DMS 273 (cell line): Measurements from ENCODE around the gene TMPRSS13.
"Not testable (repeated sequence)": the region's sequence is repeated elsewhere in the genome, so short reads cannot be mapped to it uniquely, and the experiment has no call there.

Experiments
- DNase-seq: peaks from one replicate; lab custom pipeline; 2025; ENCODE audit not compliant: unreplicated experiment; lab: John Stamatoyannopoulos, UW

TMPRSS13 gene

DNA sequence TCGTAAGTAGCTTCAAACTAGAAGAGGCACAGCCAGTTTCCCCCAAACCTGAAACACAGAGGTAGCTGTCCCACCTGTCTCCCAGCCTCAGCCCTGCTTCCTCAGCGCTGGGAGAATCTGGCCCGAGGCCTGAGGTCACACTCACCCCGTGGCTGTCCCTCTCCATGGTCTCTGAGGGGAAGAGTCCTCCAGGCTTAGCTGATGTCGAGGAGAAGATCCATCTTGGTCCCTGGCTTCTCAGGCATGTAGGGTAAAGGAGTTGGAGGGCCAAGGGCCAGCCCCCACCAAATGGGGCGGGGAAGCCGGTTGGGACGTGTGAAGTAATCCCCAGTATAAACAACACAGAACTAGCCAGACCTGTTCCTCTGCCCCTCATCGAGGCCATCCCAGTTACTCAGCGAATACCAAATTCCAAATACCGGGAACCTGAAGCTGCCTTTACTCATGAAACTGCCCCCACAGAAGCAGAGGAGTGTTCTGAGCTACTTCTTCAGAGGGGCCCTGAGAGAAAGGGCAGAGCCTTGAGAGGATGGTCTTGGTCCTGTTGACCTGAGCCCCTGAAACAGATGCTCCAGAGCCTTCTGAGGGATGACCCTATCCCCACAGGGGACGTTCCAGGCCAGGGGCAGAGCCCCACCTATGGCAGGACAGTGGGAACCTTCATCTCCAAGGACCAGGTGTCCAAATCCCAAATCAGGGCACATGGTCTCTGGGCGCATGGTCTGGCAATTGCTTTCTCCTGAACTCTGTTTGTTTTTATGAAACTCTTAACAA, at the start of gene TMPRSS13:
TMPRSS13 (minus strand) TSS at position 261 of the 774 bp plus-strand sequence; CDS start at position 166, 95 bp downstream.
- DNase-seq = no peak

GRCh38 chr11:117978991-117979390, 49.8 kb upstream of the TMPRSS13 start:
- no peak for DNase-seq

GRCh38 chr11:117978291-117978910, 49.2 kb upstream of the TMPRSS13 start:
- not testable (repeated sequence) for DNase-seq

GRCh38 chr11:117977612-117978264, 48.5 kb upstream of the TMPRSS13 start:
- not testable (repeated sequence) for DNase-seq

- DNase-seq = no peak
Observed at GRCh38 chr11:117977029-117977428, 47.8 kb upstream of the TMPRSS13 start.

GRCh38 chr11:117976445-117976844, 47.2 kb upstream of the TMPRSS13 start:
- no peak for DNase-seq

GRCh38 chr11:117973503-117973860, 44.3 kb upstream of the TMPRSS13 start:
- DNase-seq = no peak

GRCh38 chr11:117972629-117973502, 43.7 kb upstream of the TMPRSS13 start:
- peak; percentile 43 for DNase-seq

GRCh38 chr11:117972044-117972443, 42.8 kb upstream of the TMPRSS13 start:
- no peak for DNase-seq

DNA sequence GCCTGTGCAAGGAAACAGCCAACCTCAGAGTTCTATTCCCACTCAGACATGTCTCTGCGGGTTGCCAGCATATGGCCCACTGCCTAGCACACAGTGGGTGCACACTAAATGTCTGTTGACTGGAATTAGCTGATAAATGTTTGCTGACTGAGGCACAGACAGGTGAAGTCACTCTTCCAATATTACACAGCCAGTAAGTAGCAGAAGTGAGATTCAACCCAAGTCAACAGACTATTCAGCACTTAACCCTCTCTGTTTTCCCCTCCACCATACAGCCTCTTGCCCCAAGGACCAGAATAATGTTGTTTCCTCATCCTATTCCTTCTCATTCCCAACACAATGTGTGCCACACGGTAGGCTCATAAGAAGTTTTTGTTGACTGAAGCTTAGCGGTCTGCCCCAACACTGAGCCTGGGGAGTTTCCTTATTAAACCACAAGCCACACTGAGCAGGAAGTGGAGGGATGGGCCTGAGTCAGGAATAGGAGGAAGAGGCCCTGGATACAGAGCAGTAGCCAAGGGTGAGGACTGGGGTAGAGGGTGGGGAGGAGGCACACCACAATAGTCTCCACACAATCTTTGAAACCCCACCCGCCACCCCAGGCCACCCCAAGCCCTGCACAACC, 41.3 kb upstream of the TMPRSS13 start:
- no peak for DNase-seq

DNA sequence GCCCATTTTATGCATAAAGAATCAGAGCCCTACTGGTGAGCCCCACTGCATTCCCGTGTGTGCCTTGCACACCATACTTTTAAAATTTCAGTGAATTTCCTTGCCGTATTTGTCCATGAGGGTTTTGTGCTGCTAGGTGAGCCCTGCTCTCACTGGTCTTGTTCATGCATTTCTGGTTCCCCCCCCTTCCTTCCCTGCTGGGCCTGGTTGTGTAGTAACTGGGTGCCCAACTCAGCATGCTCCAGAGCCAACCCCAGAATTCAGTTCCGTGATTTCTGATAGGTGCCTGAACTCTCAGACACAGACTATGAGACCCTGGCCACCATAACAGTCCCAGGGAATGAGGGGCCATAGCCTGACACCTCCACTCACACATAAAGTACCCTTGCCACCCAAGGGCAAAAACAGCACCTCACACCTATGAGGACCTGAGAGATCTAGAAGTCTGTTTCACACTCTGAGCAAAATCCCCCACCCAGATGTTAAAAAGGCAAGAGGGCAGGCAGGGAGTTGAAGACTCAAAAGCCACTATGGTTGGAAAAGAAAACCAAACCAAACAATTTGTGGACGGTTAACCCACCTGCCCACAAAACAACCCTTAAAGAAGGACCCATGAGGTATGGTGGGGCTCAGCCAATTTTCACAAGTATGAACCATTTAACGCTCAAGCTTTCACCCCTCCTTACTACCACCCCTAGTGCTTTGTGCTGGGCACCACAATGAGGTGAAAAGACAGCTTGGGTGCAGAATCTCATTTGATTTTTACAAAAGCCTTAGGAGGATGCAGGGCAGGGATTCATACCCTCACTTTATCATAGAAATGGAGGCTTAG, 40.2 kb upstream of the TMPRSS13 start:
- DNase-seq = no peak

DNA sequence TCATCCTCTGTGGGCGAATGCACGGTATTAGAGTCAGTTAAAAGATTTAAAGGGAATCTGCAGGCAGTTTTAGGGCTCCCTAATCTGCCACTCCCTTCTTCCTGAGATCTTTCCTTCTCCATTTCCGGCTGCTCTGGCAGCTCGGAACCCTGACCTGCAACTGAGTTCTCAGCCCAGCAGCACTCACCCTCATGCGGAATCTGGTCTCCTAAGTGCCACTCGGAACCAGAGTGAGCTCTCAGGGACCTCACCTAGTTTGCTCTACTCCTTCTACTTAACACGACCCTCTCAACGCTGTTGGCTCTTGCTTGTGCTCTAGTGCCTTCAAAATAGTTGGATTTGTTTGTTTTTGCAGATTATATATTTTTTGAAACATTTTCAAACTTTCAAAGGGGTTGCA, 37.7 kb upstream of the TMPRSS13 start:
- no peak for DNase-seq

DNA sequence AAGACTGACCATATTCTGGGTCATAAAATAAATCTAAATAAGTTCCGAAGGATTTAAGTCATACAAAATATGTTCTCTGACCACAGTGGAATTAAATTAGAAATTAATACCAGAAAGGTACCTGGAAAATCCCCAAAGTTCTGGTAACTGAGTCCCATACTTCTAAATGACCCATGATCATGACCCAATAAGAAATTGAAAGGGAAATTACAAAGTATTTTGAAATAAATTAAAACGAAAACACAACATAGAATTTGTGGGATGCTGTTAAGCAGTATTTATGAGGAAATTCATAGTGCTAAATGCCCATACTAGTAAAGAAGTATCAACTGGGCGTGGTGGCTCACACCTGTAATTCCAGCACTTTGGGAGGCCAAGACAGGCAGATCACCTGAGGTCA, 33.6 kb upstream of the TMPRSS13 start:
- DNase-seq = no peak

- DNase-seq = no peak
Observed at GRCh38 chr11:117961896-117962295, 32.7 kb upstream of the TMPRSS13 start.

DNA sequence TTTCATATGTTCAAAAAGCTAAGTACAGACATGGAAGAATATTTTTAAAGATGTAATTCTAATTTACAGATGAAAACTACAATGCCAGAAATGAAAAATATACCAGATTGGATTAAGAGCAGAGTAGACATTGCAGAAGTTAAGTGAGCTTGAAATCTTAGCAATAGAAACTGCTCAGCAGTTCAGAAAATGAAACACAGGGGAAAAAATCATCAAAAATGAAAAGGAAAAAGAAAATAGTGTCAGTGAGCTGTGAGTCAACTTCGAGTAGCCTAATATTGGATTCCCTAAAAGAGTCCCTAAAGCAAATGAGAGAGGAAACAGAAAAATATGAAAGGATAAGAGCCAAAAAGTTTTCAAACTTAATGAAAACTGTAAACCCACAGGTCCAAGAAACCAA, 31.2 kb upstream of the TMPRSS13 start:
- no peak for DNase-seq

GRCh38 chr11:117959438-117960149, 30.4 kb upstream of the TMPRSS13 start:
- no peak for DNase-seq

DNA sequence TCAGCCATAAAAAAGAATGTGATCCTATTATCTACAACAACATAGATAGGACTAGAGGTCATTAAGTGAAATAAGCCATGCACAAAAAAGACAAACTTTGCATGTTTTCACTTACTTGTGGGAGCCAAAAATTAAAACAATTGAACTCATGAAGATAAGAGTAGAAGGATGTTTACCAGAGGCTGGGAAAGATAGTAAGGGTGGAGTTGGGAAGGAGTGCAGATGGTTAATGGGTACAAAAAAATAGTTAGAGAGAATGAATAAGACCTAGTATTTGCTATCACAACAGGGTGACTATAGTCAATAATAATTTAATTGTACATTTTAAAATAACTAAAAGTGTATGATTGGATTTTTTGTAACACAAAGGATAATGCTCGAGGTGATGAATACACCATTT, 29.7 kb upstream of the TMPRSS13 start:
- DNase-seq = no peak

DNA sequence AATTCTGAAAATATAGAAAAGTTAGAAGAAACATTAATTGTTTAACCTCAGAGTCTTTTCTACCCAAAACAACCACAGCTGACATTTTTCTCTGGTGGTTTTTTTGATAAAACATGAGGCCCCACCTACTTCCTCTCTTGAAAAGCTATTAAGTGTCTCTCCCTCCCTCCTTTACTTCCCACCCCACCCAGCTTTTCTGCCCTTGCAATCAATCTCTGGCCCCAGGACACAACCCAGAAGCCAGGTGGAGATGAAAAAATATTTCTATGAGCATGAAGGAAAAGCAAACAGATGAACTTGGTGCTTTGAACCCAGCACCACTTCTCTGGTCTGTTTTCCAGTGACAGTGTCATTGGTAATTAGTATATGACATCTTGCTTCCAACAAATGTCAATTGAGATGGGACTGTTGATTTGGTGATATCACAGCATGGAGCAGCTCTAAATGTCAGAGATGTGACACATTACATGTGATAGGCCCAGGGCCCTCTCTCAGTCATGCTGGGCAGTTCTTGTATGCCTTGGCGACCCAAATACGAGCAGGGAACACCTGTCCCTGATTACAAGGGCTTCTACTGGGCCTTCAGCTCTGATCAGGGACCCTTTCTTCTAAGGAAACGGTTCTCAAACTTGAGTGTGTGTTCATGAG, 23.9 kb upstream of the TMPRSS13 start:
- no peak for DNase-seq
